Loucy (cell line): ENCODE measurements around the gene DISC1.

ENCODE experiments used
- H2AFZ ChIP-seq: fragments of 200-600 bp; sonication (generic); 2 replicates; pipeline ENCODE4 v1.6.0; 2016; ENCODE audit warnings: antibody characterized with exemption, mild to moderate bottlenecking, low read length, moderate library complexity
- H3F3A ChIP-seq: fragments of 200-600 bp; 2 replicates; pipeline ENCODE4 v1.6.0; 2016; ENCODE audit warnings: antibody characterized with exemption, low read depth, mild to moderate bottlenecking
- H3K27me3 ChIP-seq: fragments of 200-600 bp; sonication (generic); 2 replicates; pipeline ENCODE4 v1.6.1; 2014; ENCODE audit warnings: low read length, mild to moderate bottlenecking; ENCODE audit not compliant: insufficient read depth, poor library complexity, severe bottlenecking
- H3K36me3 ChIP-seq: fragments of 200-600 bp; sonication (generic); 2 replicates; pipeline ENCODE4 v1.6.1; 2016; ENCODE audit warnings: low read length; ENCODE audit not compliant: insufficient read depth
- H3K4me1 ChIP-seq: fragments of 200-600 bp; sonication (generic); 2 replicates; pipeline ENCODE4 v1.5.1; 2014; ENCODE audit warnings: low read length, mild to moderate bottlenecking; ENCODE audit not compliant: insufficient read depth, poor library complexity, severe bottlenecking
- H3K4me2 ChIP-seq: fragments of 200-600 bp; sonication (generic); 2 replicates; pipeline ENCODE4 v1.6.0; 2014; ENCODE audit warnings: antibody characterized with exemption, low read length, low read depth, mild to moderate bottlenecking; ENCODE audit not compliant: poor library complexity, severe bottlenecking
- H3K4me3 ChIP-seq: fragments of 200-600 bp; sonication (generic); 2 replicates; pipeline ENCODE4 v1.5.1; 2014; ENCODE audit warnings: low read length, mild to moderate bottlenecking, mixed read lengths; ENCODE audit not compliant: poor library complexity, severe bottlenecking
- H3K79me2 ChIP-seq: fragments of 200-600 bp; sonication (generic); 2 replicates; pipeline ENCODE4 v1.6.1; 2014; ENCODE audit warnings: low read length; ENCODE audit not compliant: insufficient read depth
- H3K9ac ChIP-seq: fragments of 200-600 bp; sonication (generic); 2 replicates; pipeline ENCODE4 v1.6.0; 2014; ENCODE audit warnings: mild to moderate bottlenecking, low read depth, low read length, moderate library complexity; ENCODE audit not compliant: poor library complexity, severe bottlenecking
- H3K9me2 ChIP-seq: fragments of 200-600 bp; sonication (generic); replicated peaks from 2 replicates; pipeline ENCODE4 v1.6.1; 2016; ENCODE audit warnings: low read depth, low read length, mixed read lengths
- H3K9me3 ChIP-seq: fragments of 200-600 bp; sonication (generic); 2 replicates; pipeline ENCODE4 v1.6.1; 2014; ENCODE audit warnings: mild to moderate bottlenecking, antibody characterized with exemption, low read length, low read depth; ENCODE audit not compliant: insufficient read depth
- H4K20me1 ChIP-seq: fragments of 200-600 bp; sonication (generic); 2 replicates; pipeline ENCODE4 v1.6.0; 2014; ENCODE audit warnings: antibody characterized with exemption, low read length, mild to moderate bottlenecking; ENCODE audit not compliant: insufficient read depth, poor library complexity, severe bottlenecking
- EZH2phosphoT487 ChIP-seq: fragments of 200-600 bp; IDR thresholded peaks from 2 replicates; pipeline ENCODE4 v1.6.1; 2018; ENCODE audit warnings: antibody characterized with exemption, mild to moderate bottlenecking, moderate library complexity, borderline replicate concordance
- TF ChIP-seq, protein P1 (sequence below): fragments of 200-600 bp; sonication (generic); conservative IDR thresholded peaks from 2 replicates; pipeline ENCODE4 v1.5.1; 2014; ENCODE audit warnings: mild to moderate bottlenecking, antibody characterized with exemption, low read length

DISC1 gene

DNA sequence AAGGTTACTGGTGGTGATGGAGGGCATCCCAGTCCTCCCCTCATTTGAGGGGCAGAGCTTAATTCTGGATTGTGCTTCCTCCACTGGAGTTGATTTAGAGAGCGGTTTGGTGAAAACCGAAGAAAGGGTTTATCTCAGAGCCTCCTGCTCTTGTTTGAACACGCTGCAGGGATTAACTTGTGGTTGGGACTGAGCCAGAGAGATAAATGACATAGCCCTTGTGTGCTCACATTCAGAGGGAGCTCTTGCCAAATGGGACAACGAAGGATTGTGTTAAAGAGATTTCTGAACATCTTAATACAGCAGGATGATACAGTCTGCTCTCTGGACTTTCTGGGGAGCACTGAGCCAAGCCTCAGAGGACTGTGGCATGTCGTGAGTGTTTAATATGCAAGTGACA, 308.2 kb downstream of the DISC1 start:
- Histone ChIP-seq H3K4me2 (no peak overlapping the region), H3K9ac (no peak overlapping the region), H3K4me1 (no peaks in the 10 kb centered on the region), H3K36me3 (no peaks in the 10 kb centered on the region), H3F3A (no peaks in the 10 kb centered on the region), H3K27me3 (no peaks in the 10 kb centered on the region), H3K9me3 (peaks cover 9% of the 10 kb centered on the region; the same call in 1 of the 2 replicates), H2AFZ (no peak overlapping the region), H3K79me2 (no peaks in the 10 kb centered on the region), H3K9me2 (no peaks in the 10 kb centered on the region), H4K20me1 (no peaks in the 10 kb centered on the region), H3K4me3 (no peak overlapping the region)
- TF ChIP-seq, protein P1, sequence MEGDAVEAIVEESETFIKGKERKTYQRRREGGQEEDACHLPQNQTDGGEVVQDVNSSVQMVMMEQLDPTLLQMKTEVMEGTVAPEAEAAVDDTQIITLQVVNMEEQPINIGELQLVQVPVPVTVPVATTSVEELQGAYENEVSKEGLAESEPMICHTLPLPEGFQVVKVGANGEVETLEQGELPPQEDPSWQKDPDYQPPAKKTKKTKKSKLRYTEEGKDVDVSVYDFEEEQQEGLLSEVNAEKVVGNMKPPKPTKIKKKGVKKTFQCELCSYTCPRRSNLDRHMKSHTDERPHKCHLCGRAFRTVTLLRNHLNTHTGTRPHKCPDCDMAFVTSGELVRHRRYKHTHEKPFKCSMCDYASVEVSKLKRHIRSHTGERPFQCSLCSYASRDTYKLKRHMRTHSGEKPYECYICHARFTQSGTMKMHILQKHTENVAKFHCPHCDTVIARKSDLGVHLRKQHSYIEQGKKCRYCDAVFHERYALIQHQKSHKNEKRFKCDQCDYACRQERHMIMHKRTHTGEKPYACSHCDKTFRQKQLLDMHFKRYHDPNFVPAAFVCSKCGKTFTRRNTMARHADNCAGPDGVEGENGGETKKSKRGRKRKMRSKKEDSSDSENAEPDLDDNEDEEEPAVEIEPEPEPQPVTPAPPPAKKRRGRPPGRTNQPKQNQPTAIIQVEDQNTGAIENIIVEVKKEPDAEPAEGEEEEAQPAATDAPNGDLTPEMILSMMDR, result no peak
- TF ChIP-seq EZH2phosphoT487, result no peak

DNA sequence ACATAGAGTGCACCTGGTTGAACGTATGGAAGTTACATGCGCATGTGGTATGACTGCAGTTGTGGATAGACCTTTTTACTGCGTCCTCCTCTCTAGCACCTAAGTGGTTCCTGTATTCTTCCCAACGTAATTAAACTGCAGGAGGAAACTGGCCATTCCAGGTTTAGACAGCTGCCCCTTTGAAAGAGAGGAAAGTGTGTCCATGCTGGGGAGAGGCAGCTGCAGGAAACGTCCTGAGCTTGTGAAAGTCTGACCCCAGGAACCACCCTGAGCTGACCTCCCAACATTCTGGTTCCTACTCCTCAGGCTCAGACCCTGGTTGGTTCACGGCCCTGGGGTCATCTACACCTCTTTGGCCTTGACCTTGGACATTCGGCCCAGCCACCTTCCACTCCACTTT, 309.3 kb downstream of the DISC1 start:
- H2AFZ ChIP-seq, result no peak overlapping the region
- no peaks in the 10 kb centered on the region for H3K4me1 ChIP-seq
- H3K4me2 ChIP-seq, result no peak overlapping the region
- peaks cover 9% of the 10 kb centered on the region; the same call in 1 of the 2 replicates for H3K9me3 ChIP-seq
- H3K27me3 ChIP-seq, result no peaks in the 10 kb centered on the region
- H3K79me2 ChIP-seq, result no peaks in the 10 kb centered on the region
- no peak for TF ChIP-seq EZH2phosphoT487
- TF ChIP-seq, protein P1, result no peak
- H3K9me2 ChIP-seq, result no peaks in the 10 kb centered on the region
- no peak overlapping the region for H3K4me3 ChIP-seq
- H3K9ac ChIP-seq, result no peak overlapping the region
- no peaks in the 10 kb centered on the region for H3K36me3 ChIP-seq
- no peaks in the 10 kb centered on the region for H3F3A ChIP-seq
- H4K20me1 ChIP-seq, result no peaks in the 10 kb centered on the region

DNA sequence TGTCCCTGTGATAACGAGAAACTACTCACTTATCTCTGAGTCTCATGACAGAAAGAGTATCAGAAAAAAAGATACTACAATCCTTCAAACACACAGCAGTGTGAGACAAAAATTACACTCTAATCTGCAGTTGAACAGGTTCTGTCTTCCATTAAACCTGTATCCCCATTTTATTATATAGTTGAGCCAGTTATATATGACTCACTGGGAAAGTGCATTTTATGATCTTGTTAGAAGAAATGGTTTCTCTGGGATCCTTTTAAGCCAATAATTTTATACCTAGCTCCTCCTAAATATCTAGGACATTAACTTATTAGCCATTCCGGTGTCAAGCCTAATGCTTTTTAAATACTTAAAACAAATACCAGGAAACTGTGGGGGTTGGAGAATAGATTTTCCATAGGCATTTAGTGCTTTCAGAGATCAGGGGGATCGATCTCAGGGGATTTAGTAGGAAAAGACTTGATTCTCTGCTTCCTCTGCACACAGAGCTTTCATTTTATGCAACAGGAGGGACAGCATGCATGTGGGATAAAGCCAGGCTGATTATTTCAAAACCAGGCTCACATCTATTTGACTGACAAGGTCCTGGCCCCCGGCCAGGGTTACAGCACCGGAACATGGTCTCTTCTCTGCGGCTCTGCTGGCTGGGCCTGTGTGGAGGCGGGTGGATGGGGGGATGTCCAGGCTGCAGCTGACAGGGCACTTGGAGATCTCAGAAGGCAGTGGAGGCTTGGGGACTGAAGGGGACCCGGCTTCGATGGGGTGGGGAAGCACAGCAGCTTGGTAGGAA, 310.6 kb downstream of the DISC1 start:
- TF ChIP-seq, protein P1, result no peak
- TF ChIP-seq EZH2phosphoT487, result no peak
- Histone ChIP-seq H2AFZ (no peak overlapping the region), H3K36me3 (no peaks in the 10 kb centered on the region), H3K9me3 (peaks cover 4% of the 10 kb centered on the region; the same call in 1 of the 2 replicates), H3F3A (no peaks in the 10 kb centered on the region), H3K4me3 (no peak overlapping the region), H3K4me1 (no peaks in the 10 kb centered on the region), H3K9me2 (no peaks in the 10 kb centered on the region), H4K20me1 (no peaks in the 10 kb centered on the region), H3K4me2 (no peak overlapping the region), H3K27me3 (no peaks in the 10 kb centered on the region), H3K79me2 (no peaks in the 10 kb centered on the region), H3K9ac (no peak overlapping the region)
